ENCODE results near the gene TSPAN9. TPM values are rescaled to one million over a fixed set of nuclear protein-coding genes. Genes with fewer than 3 reads are reported as not detected.

TSPAN9 gene
- total RNA-seq, 1 donor from 2014 or later = 114 TPM

DNA sequence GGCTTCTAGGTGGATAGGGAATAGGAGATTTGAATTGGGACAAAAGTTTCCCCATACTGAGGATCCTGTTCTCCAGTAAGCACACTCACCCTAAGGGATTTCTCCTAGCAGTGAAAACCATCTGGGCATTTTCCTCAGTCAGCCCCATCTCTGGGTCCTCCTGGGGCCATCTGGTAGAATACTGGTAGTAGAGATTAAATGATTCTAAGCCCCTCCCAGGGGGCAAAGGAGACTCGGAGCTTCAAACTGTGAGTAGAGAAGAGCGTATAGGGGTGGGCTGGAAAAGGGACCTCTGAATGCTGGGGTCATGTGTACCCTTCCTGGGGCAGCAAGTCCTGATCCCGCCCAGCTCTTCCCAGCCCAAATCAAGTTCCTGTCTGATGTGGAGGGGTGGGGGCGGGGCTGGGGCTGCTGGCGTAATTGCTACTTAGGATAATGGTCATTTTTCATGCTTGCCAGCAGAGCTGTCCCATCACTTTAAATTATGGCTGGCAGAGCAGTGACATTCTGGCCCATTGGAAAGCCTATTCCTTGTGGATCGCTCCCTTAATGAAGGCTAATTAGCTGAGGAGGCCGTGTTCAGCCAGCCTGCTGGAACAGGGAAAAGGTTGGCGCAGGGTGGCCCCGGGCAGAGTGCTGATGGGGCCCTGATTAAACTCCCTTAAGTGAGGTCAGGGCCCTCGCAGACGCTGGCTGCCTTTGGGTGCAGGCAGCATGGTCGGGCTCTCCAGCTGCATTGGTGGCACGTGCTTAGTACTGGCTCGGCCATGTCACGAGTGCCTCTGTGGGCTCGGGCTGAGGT lies 127.8 kb downstream of the TSPAN9 start:
- Mint-ChIP-seq H3K27me3 (ENCODE audit: unreplicated experiment) (no peaks in the 10 kb centered on the region), H3K4me3 (ENCODE audit: unreplicated experiment) (no peak overlapping the region), H3K4me1 (ENCODE audit: unreplicated experiment) (peaks cover 52% of the 10 kb centered on the region), H3K27ac (ENCODE audit: unreplicated experiment) (no peak overlapping the region), H3K36me3 (ENCODE audit: unreplicated experiment) (peaks cover 4% of the 10 kb centered on the region), H3K9me3 (ENCODE audit: unreplicated experiment) (no peaks in the 10 kb centered on the region)
- no peak for DNase-seq (ENCODE audit: extremely low spot score, unreplicated experiment)
- no peak for TF ChIP-seq CTCF (IDR thresholded peaks at IDR 0.05)

DNA sequence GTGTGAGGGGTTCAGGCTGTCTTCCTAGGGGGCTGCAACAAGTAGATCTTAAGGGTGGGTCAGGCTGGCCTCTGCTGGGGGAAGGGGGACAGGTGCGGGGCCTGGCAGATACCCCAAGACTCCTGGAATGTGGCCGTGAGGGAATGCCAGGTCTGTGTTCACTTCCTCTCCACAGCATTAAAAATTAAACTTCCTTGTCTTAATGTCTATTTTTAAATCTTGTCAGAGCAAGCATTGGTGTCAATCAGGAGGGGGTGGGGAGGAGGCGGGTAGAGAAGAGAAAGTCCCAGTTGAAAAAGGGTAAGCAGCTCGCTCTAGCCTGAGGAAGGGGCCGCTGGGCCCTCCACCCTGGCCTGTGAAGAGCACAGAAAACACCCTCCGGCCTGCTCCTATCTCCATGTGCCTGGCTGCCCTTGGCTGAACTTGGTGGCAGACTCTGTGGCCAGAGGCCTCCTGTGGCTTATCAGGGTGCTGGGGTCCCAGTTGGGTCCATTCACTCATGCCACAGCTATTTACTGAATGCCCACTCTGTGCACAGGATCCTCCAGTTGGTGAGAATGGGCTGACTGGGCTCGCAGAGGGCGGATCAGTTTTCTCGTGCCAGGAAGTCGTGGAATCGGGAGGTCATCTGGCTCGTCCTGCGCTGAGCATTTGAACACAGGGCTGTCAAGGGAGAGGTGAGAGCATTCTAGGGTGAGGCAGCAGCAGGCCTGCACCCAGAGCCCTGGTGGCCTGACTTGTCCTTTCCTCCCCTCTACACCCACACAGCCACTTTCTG lies 128.8 kb downstream of the TSPAN9 start:
- no peak overlapping the region for H3K27ac Mint-ChIP-seq (ENCODE audit: unreplicated experiment)

GRCh38 chr12:3206536-3207072 lies 129.4 kb downstream of the TSPAN9 start:
- Mint-ChIP-seq H3K36me3 (ENCODE audit: unreplicated experiment) (peaks cover 4% of the 10 kb centered on the region), H3K27ac (ENCODE audit: unreplicated experiment) (no peak overlapping the region), H3K9me3 (ENCODE audit: unreplicated experiment) (no peaks in the 10 kb centered on the region), H3K27me3 (ENCODE audit: unreplicated experiment) (no peaks in the 10 kb centered on the region), H3K4me1 (ENCODE audit: unreplicated experiment) (peaks cover 44% of the 10 kb centered on the region), H3K4me3 (ENCODE audit: unreplicated experiment) (no peak overlapping the region)
- DNase-seq (ENCODE audit: extremely low spot score, unreplicated experiment) = no peak
- TF ChIP-seq CTCF (IDR thresholded peaks at IDR 0.05) = no peak

More for the DNA sequence above, 128.8 kb downstream of the TSPAN9 start:
- Mint-ChIP-seq H3K9me3 (ENCODE audit: unreplicated experiment) (no peaks in the 10 kb centered on the region), H3K36me3 (ENCODE audit: unreplicated experiment) (peaks cover 4% of the 10 kb centered on the region), H3K4me1 (ENCODE audit: unreplicated experiment) (peaks cover 50% of the 10 kb centered on the region), H3K4me3 (ENCODE audit: unreplicated experiment) (no peak overlapping the region), H3K27me3 (ENCODE audit: unreplicated experiment) (no peaks in the 10 kb centered on the region)
- no peak for DNase-seq (ENCODE audit: extremely low spot score, unreplicated experiment)
- no peak for TF ChIP-seq CTCF (IDR thresholded peaks at IDR 0.05)

DNA sequence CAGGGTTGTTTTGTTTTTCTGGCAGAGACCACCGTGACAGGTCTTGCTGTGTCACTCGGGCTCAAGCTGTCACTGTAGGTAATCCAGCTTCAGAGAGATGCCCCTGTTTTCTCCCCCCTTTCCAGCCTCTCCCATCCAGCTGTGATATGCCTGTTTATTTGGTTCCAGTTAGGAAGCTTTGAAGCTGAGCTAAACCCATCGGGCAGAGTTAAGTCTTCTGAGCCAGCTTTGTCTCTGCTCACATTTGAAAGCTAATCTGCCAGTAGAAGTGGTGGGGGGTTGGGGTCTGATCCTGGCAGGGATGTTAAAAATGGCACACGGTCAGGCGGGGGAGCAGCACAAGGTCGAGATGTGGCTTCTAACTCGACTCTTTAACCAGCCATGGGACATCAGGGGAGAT lies 130.0 kb downstream of the TSPAN9 start:
- Mint-ChIP-seq H3K27me3 (ENCODE audit: unreplicated experiment) (no peaks in the 10 kb centered on the region), H3K27ac (ENCODE audit: unreplicated experiment) (no peak overlapping the region)

More for the DNA sequence above, 130.0 kb downstream of the TSPAN9 start:
- Mint-ChIP-seq H3K9me3 (ENCODE audit: unreplicated experiment) (no peaks in the 10 kb centered on the region), H3K36me3 (ENCODE audit: unreplicated experiment) (peaks cover 4% of the 10 kb centered on the region), H3K4me3 (ENCODE audit: unreplicated experiment) (no peak overlapping the region), H3K4me1 (ENCODE audit: unreplicated experiment) (peaks cover 38% of the 10 kb centered on the region)
- no peak for TF ChIP-seq CTCF (IDR thresholded peaks at IDR 0.05)
- DNase-seq (ENCODE audit: extremely low spot score, unreplicated experiment) = no peak
